ENCODE results near the gene DHX57.

Gene DHX57

DNA sequence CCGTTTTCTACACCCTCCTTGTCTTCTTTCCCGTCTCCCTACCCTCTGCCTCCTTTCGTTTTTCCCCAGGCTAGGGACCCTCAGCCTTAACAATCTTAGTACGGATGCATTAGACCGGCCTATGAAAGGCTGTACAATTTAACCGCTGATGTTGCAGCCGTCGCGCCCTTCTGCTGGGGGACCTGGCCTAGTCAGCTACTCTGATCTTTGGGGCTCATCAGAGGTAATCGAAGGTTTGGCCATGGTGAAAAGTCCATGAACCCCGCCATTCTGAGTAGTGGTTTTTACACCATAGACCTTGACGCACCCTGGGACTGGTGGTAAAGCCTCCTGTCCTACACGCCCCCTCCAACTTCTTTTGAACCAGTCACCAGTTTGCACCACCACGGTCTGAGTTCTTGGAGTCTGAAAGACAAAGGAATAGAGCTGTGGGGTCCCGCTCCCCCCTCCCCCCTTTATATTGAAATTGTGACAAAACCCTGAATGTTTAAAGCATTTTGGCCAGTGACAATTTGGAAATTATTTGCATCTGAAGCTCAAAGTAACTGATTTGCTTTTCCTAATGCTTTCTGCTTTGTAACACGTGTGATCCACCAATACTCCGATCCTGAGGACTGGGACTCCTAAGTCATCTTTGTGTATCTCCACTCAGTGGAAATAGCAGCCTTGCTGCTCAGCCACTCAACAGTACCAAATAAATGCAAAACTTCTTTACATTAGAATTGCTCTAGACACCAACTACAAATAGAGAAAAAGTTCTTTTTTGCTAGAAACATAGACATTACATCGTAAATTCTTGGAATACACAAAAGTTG, 123.9 kb downstream of the DHX57 start:
- peak; percentile 9 to 13 for DNase-seq (ENCODE audit: low read depth in 2 of 2)

DNA sequence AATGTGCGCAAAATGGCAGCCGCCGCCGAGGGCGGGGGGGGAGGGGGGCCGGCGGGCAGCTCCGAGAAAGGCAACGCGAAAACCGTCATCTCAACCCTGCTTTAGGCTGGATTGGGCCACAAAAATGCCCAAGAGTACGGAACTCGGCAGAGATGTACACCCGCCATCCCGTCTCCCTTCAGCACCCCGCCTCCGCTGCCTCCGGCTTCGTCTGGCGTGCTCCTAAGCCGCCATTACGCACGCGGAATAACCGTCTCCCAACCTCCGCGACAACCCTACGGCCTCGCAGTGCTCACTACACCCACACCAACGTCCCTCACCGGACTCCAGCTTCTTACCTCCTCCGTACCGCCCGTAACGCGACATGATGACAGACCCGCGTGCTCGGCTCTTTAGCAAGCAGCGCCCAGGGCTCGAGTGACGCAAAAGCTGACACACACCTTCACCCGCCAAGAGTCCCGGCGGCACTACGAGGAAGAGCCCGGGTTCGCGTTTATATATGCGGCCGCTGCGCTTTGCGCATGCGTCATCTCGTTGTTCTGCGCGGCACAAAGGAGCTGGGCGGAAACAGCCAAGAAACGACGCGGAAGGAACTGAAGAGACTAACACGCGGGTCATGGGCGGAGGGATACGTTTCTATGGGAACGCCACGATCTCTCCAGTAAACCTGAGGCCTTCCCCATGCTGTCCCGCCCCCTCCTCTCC, 124.7 kb downstream of the DHX57 start, which contains the start of gene SRSF7:
Gene SRSF7 (minus strand): TSS at position 471 of the 705 bp plus-strand sequence. CDS start 105 bp downstream, at position 366.
- DNase-seq (ENCODE audit: low read depth in 2 of 2): peak; percentile 98 to 99

DNA sequence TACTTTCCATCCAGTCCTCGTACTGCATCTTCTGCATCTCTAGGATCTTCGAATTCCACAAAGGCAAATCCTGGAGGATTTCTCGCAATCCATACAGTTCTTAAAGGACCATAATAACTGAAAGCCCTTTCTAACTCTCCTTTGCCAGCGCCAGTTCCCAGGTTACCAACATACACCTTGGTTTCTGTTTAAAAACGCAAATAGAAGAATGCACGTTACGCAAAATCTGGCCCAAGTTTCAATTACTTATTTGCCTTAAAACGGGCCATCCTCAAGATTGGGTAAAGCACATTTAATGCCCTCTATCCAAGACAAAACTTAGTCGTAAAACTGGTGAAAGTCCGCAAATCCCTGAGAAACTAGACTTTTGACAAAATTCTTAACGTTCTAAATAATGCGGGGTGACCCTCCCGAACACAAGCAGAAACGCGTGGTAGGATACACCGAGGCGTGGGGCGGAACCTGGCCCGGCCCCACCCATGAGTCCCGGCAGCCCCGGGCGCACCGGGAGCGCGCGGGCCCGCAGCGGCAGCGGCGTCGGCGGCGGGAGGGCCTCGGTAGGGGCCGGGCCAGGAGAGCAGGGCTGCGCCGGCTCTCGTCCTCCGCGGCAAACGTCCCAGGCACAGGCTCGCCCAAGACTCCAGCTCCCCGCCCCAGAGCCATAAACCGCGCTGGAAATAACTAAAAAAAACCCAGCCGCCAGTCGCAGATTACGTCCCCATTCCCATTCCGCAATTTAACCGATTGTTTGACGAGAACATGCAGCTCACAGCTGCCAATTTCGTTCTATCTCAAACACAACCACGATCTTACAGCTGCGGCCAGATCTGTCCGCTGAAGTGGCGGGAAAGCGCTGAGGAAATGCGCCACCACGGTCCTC, 125.5 kb downstream of the DHX57 start:
- DNase-seq (ENCODE audit: low read depth in 2 of 2): peak in 1 of 2 donors; percentile 13

DNA sequence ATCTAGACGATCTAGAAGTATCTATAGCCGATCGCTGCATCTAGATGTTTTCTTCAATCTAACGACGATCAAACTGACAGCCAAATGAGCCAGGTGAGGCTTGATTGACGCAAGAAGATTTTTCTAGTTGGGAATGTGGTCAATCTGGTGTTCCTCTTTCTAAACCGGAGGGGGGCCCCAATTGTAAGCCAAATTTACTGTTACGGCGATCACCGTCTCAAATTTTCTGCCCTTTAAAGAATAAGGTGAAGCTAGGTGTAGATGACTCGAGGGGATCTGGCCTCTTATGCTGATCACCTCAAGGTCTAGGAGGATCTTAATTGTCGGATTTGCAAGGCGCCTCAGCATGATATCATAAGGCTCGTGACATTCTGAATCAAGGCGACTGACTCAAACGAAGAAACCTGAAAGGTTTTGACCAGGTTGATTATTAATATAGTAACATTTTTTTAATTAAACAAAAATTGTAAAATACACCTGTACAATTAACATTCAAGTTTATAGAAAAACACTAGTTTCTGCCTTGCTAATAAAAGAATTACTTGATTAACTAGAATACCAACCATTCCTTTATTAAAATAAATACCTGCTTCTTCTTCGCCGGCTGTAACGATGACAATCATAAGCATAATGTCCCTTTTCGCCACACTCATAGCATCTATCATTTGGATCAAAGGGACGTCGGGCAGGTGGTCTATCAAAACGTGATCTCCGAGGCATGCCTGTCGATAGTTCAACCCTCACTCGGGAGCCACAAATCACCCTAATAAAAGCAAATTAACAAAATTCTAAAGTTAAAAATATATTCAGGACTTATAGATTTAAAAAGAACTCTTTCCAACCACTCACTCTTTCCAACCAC, 126.6 kb downstream of the DHX57 start:
- no peak for DNase-seq (ENCODE audit: low read depth in 2 of 2)

DNA sequence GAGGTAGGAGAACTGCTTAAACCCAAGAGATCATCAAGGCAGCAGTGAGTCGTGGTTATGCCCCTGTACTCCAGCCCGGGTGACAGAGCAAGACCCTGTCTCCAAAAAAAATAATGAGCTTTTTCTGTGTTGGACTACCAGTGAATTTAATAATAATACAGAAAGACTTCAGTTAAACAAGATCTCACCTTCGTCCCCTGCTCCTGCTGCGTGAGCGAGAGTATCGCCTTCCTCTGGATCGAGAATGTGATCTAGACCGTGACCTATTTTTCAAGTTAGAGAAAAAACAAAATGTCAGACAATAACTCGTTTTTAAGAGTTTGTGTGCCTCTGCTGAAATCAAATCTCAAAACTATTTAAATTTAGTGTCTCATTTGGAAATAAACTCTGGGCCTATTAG, 127.3 kb downstream of the DHX57 start:
- DNase-seq (ENCODE audit: low read depth in 2 of 2): no peak

DNA sequence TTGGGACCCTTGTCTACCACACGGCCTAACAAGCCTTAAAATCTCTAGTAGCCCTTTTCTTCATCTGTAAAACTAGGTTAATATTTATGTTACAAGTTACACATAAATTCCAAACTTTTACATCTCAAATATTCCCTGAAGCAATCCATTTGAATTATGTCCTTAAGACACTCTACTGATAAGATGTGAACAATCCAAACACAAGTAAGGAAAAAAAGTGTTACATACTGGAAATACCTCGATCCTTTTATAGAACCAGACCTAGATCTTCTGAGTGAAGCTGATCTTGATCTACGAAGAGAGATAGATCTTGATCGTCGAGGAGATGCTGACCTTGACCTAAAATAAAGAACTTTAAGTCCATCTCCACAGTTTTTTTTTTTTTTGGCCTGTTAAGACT, 127.9 kb downstream of the DHX57 start:
- no peak for DNase-seq (ENCODE audit: low read depth in 2 of 2)
